Left lobe of liver (tissue), 1 donor: Measurements from ENCODE around the gene KCNMB4. TPM values are rescaled to one million over a fixed set of nuclear protein-coding genes. Genes with fewer than 3 reads are reported as not detected.

Experiments used
- total RNA-seq: library from RNA; stranded (reverse); gene quantifications from one replicate; pipeline ENCODE4 v1.2.1, GENCODE V29; 2021
- donor health status: DM: no; HTN: yes; CAD: no.

Gene KCNMB4
- total RNA-seq, 1 donor from 2014 or later: 0.65 TPM

Other genes starting within 250 kb of the KCNMB4 start
- 22.0 TPM for gene CNOT2, start 122.9 kb upstream of the KCNMB4 start, total RNA-seq